Measurements from ENCODE around the gene MOXD1. TPM values are rescaled to one million over a fixed set of nuclear protein-coding genes. Genes with fewer than 3 reads are reported as not detected.
A peak's percentile ranks its signal among the peaks of the same experiment; 100 is the strongest.

Gene MOXD1
- total and polyA plus RNA-seq, 9 donors = 3.1 to 22.0 (median 6.7) TPM

GRCh38 chr6:132247381-132248159 is 153.7 kb downstream of the MOXD1 start:
- Histone ChIP-seq H3K36me3 (ENCODE audit: control insufficient read depth, insufficient read depth, low read length) (no peaks in the 10 kb centered on the region), H3K27me3 (ENCODE audit: control insufficient read depth, insufficient read depth, low read length) (no peaks in the 10 kb centered on the region), H3K4me3 (ENCODE audit: low read length) (no peak overlapping the region), H3K4me1 (ENCODE audit: control insufficient read depth, insufficient read depth, low read length) (no peaks in the 10 kb centered on the region), H3K27ac (ENCODE audit: low read length) (no peak overlapping the region), H3K9me3 (replicated peaks; ENCODE audit: control insufficient read depth, low read depth, low read length) (peaks cover 7% of the 10 kb centered on the region)
- peak; percentile 52 for DNase-seq
- 93% methylated on average over 3 of the region's 7 CpGs for WGBS (ENCODE audit: insufficient coverage)

GRCh38 chr6:132246632-132247270 is 154.5 kb downstream of the MOXD1 start:
- Histone ChIP-seq H3K9me3 (replicated peaks; ENCODE audit: control insufficient read depth, low read depth, low read length) (no peaks in the 10 kb centered on the region), H3K36me3 (ENCODE audit: control insufficient read depth, insufficient read depth, low read length) (no peaks in the 10 kb centered on the region), H3K4me1 (ENCODE audit: control insufficient read depth, insufficient read depth, low read length) (no peaks in the 10 kb centered on the region), H3K27ac (ENCODE audit: low read length) (no peak overlapping the region), H3K27me3 (ENCODE audit: control insufficient read depth, insufficient read depth, low read length) (no peaks in the 10 kb centered on the region), H3K4me3 (ENCODE audit: low read length) (no peak overlapping the region)
- 77% methylated on average over 6 of the region's 16 CpGs for whole genome bisulfite sequencing (ENCODE audit: insufficient coverage)
- peak; percentile 34 for DNase-seq

- no peak overlapping the region for H3K27ac ChIP-seq (ENCODE audit: low read length)
- no peaks in the 10 kb centered on the region for H3K27me3 ChIP-seq (ENCODE audit: control insufficient read depth, insufficient read depth, low read length)
- no peaks in the 10 kb centered on the region for H3K4me1 ChIP-seq (ENCODE audit: control insufficient read depth, insufficient read depth, low read length)
- DNase-seq = no peak
- no peaks in the 10 kb centered on the region for H3K36me3 ChIP-seq (ENCODE audit: control insufficient read depth, insufficient read depth, low read length)
- no peak overlapping the region for H3K4me3 ChIP-seq (ENCODE audit: low read length)
- no peaks in the 10 kb centered on the region for H3K9me3 ChIP-seq (replicated peaks; ENCODE audit: control insufficient read depth, low read depth, low read length)
- WGBS (ENCODE audit: insufficient coverage) = no CpG with 5 or more reads among the region's 2 CpGs
These were observed 155.1 kb downstream of the MOXD1 start for GRCh38 chr6:132246120-132246617.

Other genes with a start within 250 kb of the MOXD1 start
- gene STX7, start 111.6 kb upstream of the MOXD1 start, total RNA-seq = 32.1 TPM
- 10 to 100 TPM; 28.6 to 40.1 (median 31.6) TPM for gene STX7, start 111.6 kb upstream of the MOXD1 start, polyA plus RNA-seq (ENCODE audit: insufficient read depth in 1 of 8, insufficient read length in 8 of 8, low replicate concordance in 1 of 8)
- not detected for gene TAAR9, start 136.8 kb upstream of the MOXD1 start, total RNA-seq
- not detected for gene TAAR9, start 136.8 kb upstream of the MOXD1 start, polyA plus RNA-seq (ENCODE audit: insufficient read depth in 1 of 8, insufficient read length in 8 of 8, low replicate concordance in 1 of 8)
- gene TAAR8, start 151.2 kb upstream of the MOXD1 start, total RNA-seq = not detected
- not detected for gene TAAR8, start 151.2 kb upstream of the MOXD1 start, polyA plus RNA-seq (ENCODE audit: insufficient read depth in 1 of 8, insufficient read length in 8 of 8, low replicate concordance in 1 of 8)
- not detected for gene TAAR6, start 168.8 kb upstream of the MOXD1 start, total RNA-seq
- not detected for gene TAAR6, start 168.8 kb upstream of the MOXD1 start, polyA plus RNA-seq (ENCODE audit: insufficient read depth in 1 of 8, insufficient read length in 8 of 8, low replicate concordance in 1 of 8)
- not detected for gene TAAR5, start 188.3 kb upstream of the MOXD1 start, total RNA-seq
- gene TAAR5, start 188.3 kb upstream of the MOXD1 start, polyA plus RNA-seq (ENCODE audit: insufficient read depth in 1 of 8, insufficient read length in 8 of 8, low replicate concordance in 1 of 8) = not detected
- not detected for gene TAAR2, start 222.8 kb upstream of the MOXD1 start, total RNA-seq
- gene TAAR2, start 222.8 kb upstream of the MOXD1 start, polyA plus RNA-seq (ENCODE audit: insufficient read depth in 1 of 8, insufficient read length in 8 of 8, low replicate concordance in 1 of 8) = not detected